NT2/D1 (cell line): ENCODE measurements around the gene WDR88.

Experiments
- DNase-seq: peaks from one replicate; pipeline ENCODE4 v3.0.0-alpha.2; 2011; ENCODE audit warnings: low read depth, low spot score
- H3K27me3 ChIP-seq: 2 replicates; pipeline ENCODE4 v1.6.0; 2011; ENCODE audit warnings: mild to moderate bottlenecking; ENCODE audit not compliant: insufficient read length, insufficient read depth
- H3K36me3 ChIP-seq: 2 replicates; pipeline ENCODE4 v1.6.1; 2011; ENCODE audit warnings: mild to moderate bottlenecking, low read length, mixed read lengths; ENCODE audit not compliant: insufficient read depth, insufficient read length
- H3K4me1 ChIP-seq: 2 replicates; pipeline ENCODE4 v1.5.1; 2011; ENCODE audit not compliant: insufficient read depth, insufficient read length
- H3K4me3 ChIP-seq: 2 replicates; pipeline ENCODE4 v1.5.1; 2011; ENCODE audit warnings: low read depth; ENCODE audit not compliant: insufficient read length
- H3K9ac ChIP-seq: 2 replicates; pipeline ENCODE4 v1.6.0; 2011; ENCODE audit warnings: low read depth; ENCODE audit not compliant: insufficient read length
- H3K9me3 ChIP-seq: 2 replicates; pipeline ENCODE4 v1.5.1; 2011; ENCODE audit warnings: mild to moderate bottlenecking, low read length; ENCODE audit not compliant: insufficient read depth
- SUZ12 ChIP-seq: IDR thresholded peaks from 2 replicates; pipeline ENCODE4 v1.6.1; 2011; ENCODE audit not compliant: insufficient read length, insufficient read depth; ENCODE audit errors: extremely low read depth
- YY1 ChIP-seq: IDR thresholded peaks from 2 replicates; pipeline ENCODE4 v1.6.1; 2011; ENCODE audit not compliant: insufficient read length, insufficient read depth
- ZNF274 ChIP-seq: IDR thresholded peaks from 2 replicates; pipeline ENCODE4 v1.6.1; 2011; ENCODE audit warnings: mild to moderate bottlenecking, low read depth, low read length

WDR88 gene

DNA sequence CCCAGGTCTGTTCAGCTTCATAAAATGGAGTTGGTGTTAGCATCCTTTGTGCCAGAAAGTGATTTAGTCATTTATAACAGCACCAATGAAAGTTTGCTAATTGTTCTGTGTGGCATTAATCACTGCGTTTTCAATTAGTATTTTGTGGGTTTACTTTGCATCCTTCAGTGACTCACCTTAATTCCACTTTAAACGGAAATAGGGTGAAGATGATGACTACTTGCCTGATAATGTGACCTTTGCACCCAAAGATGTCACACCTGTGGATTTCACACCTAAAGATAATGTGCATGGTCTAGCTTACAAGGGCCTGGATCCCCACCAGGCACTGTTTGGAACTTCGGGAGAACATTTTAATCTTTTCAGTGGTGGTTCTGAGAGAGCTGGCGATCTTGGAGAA, 35.9 kb upstream of the WDR88 start:
- TF ChIP-seq YY1 (no peak), ZNF274 (no peak), SUZ12 (no peak)
- no peak for DNase-seq
- no peaks in the 10 kb centered on the region for H3K9me3 ChIP-seq
- no peak overlapping the region for H3K9ac ChIP-seq
- peaks cover 66% of the 10 kb centered on the region for H3K36me3 ChIP-seq
- H3K4me1 ChIP-seq = no peaks in the 10 kb centered on the region
- H3K4me3 ChIP-seq = no peak overlapping the region
- no peaks in the 10 kb centered on the region for H3K27me3 ChIP-seq

DNA sequence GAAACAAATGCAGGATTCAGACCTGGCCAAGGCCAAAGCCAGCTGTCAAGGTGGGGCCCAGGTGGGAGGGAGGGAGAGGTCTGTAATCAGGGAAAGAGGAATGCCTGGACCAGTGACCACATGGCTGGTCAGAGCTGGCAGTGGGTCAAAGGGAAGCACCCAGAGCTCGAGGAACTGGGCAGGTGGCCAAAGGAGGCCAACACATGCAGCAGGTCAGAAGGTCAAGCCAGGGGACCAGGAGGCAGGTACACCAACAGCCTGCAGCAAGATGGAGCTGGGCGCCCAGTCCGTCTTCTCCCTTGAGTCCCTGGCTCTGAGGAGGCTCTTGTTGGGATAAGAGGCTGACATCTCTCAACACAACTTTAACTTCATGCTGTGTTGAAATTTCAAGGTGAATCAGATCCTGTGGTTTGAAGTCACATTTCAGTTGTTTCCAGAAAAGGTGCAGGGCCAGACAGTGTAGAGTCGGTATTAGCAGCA, 33.8 kb upstream of the WDR88 start:
- Histone ChIP-seq H3K4me1 (no peaks in the 10 kb centered on the region), H3K9ac (no peak overlapping the region), H3K4me3 (no peak overlapping the region), H3K36me3 (peaks cover 65% of the 10 kb centered on the region), H3K27me3 (no peaks in the 10 kb centered on the region), H3K9me3 (no peaks in the 10 kb centered on the region)
- DNase-seq = no peak
- TF ChIP-seq ZNF274 = no peak
- no peak for TF ChIP-seq SUZ12
- no peak for TF ChIP-seq YY1

DNA sequence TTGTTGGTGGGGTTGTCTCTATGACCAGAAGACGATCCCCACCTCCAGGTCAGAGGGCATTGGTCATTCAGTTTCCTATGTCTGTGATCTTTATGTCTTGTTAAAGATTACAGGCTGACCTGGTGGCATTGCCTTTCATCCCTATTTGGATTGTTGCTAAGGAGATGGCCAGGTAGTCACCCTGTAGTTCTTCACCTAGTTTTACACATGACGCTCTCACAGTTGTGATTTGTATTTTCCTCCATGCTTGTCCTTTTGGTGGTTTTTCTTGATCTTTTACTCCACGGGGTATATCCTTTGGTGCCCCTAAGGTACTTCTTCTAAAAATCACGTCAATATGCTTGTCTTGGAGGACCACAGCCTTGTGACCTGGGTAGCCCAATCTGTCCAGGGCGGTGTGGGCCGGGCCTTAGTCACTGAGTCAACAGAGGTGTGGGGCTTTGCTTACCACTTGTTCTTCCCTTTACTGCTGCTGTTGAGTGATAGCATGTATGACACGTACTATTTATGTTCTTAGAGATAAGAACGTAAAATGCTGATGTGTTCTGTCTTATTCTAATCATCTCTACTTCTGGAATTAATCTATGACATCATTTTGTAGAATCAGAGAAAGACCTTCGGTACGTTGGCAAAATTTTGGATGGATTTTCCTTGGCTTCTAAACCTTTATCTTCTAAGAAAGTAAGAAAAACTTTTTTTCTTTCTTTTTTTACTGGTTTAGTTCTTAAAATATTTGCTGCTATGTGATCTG, 30.8 kb upstream of the WDR88 start:
- TF ChIP-seq YY1 (no peak), SUZ12 (no peak), ZNF274 (no peak)
- no peaks in the 10 kb centered on the region for H3K4me1 ChIP-seq
- no peak overlapping the region for H3K4me3 ChIP-seq
- no peak for DNase-seq
- no peak overlapping the region for H3K9ac ChIP-seq
- peaks cover 55% of the 10 kb centered on the region for H3K36me3 ChIP-seq
- no peaks in the 10 kb centered on the region for H3K27me3 ChIP-seq
- no peaks in the 10 kb centered on the region for H3K9me3 ChIP-seq

DNA sequence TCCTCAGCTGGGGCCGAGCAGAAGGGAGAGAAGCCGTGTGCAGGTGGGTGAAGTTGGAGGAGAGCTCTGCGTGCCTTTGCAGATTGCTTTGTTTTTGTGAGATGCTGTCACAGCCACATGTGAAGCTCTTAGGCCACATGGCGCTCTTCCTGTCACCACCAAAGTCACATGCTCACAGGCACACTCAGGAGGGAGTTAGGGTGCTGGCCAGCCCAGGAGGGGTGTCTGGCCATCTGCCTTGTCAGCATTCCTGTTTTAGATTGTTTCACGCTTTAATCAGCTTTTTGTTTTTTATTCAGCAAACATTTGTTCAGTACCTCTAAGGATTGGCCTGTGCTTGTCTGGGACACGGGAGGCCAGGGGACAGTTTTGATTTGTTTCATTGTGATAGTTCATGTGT, 29.0 kb upstream of the WDR88 start:
- H3K36me3 ChIP-seq = peaks cover 59% of the 10 kb centered on the region
- H3K4me3 ChIP-seq = no peak overlapping the region
- no peaks in the 10 kb centered on the region for H3K4me1 ChIP-seq
- no peak for TF ChIP-seq YY1
- TF ChIP-seq ZNF274 = no peak
- no peak for TF ChIP-seq SUZ12
- H3K9me3 ChIP-seq = no peaks in the 10 kb centered on the region
- no peaks in the 10 kb centered on the region for H3K27me3 ChIP-seq
- H3K9ac ChIP-seq = no peak overlapping the region
- no peak for DNase-seq

DNA sequence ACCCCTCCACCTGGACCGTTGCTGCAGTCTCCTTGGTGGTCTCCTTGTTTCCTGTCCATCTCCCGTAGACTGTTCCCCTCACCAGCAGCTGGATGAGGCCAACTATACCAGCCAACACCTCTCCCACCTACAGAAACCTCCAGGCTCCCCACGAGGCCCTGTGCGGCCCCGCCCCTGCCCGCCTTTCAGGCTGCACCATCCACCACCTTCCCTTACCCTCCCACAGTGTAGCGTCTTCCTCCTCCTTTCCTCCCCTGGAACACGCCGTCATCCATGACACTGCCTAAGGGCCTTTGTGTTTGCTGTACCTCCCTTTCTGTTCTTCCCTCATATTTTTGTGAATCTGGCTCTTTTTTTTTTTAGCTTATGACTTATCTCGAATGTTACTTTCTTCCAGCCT, 23.8 kb upstream of the WDR88 start:
- no peaks in the 10 kb centered on the region for H3K27me3 ChIP-seq
- no peaks in the 10 kb centered on the region for H3K9me3 ChIP-seq
- H3K4me1 ChIP-seq = no peaks in the 10 kb centered on the region
- H3K4me3 ChIP-seq = no peak overlapping the region
- peaks cover 71% of the 10 kb centered on the region for H3K36me3 ChIP-seq
- no peak for DNase-seq
- TF ChIP-seq YY1 = no peak
- no peak for TF ChIP-seq SUZ12
- no peak for TF ChIP-seq ZNF274
- H3K9ac ChIP-seq = no peak overlapping the region

DNA sequence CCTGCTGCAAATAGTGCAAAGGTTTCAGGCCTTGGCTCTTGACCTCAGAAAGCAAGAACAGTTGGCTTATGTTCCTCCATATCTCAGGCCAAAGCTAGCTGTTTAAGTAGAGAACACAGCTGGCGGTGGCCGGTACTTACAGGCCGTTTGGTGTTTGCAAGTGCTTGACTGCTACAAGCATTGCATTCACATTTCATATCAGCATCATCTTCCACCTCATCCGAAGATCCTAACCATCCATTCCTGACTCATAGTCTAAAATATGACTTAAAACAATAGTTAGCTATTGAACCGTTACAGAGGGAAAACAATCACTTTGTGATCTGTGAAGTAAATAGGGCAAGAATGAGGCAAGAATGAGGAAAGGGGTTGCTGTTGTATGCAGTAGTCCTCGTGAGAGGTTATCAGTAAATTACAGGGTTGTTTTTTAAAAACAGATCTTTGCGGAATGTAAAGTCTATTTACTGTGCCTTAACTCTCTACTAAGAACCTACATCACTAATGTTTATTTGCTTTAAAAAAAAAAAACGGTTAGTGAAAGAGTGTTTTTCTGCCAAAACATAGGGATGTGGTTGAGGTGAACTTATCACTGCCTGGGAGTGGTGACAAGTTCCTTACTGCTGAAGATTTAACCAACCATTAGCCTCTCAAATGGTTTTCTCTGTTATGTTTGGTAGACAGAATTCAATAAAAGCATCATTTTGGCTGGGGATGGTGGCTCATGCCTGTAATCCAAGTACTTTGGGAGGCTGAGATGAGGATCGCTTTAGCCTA, 21.6 kb upstream of the WDR88 start:
- no peak for TF ChIP-seq SUZ12
- TF ChIP-seq YY1 = no peak
- no peak for TF ChIP-seq ZNF274
- no peak for DNase-seq
- no peaks in the 10 kb centered on the region for H3K27me3 ChIP-seq
- no peak overlapping the region for H3K4me3 ChIP-seq
- H3K9me3 ChIP-seq = no peaks in the 10 kb centered on the region
- H3K36me3 ChIP-seq = peaks cover 72% of the 10 kb centered on the region
- H3K9ac ChIP-seq = no peak overlapping the region
- H3K4me1 ChIP-seq = no peaks in the 10 kb centered on the region

DNA sequence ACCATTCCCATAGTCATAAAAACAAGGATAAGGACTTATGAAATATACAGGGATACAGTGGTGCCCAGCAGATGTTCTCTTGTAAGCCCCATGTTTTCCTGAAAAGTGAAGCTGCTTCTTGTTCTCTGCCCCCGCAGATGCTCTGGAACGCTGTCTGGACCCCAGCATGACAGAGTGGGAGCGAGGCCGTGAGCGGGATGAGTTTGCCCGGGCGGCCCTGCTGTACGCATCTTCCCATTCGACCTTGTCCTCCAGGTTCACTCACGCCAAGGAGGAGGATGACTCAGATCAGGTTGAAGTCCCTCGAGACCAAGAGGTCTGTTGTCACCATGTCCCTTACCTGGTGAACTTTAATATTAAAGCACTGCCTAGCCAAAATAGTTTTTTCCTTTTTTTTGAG, 20.3 kb upstream of the WDR88 start:
- no peak for TF ChIP-seq SUZ12
- TF ChIP-seq YY1 = no peak
- no peak for TF ChIP-seq ZNF274
- peaks cover 67% of the 10 kb centered on the region for H3K36me3 ChIP-seq
- no peaks in the 10 kb centered on the region for H3K9me3 ChIP-seq
- DNase-seq = no peak
- no peak overlapping the region for H3K9ac ChIP-seq
- no peaks in the 10 kb centered on the region for H3K27me3 ChIP-seq
- no peak overlapping the region for H3K4me3 ChIP-seq
- no peaks in the 10 kb centered on the region for H3K4me1 ChIP-seq
